Fibroblast of the aortic adventitia (primary cell): Measurements from ENCODE around the gene EIF4EBP2. TPM values are rescaled to one million over a fixed set of nuclear protein-coding genes. Genes with fewer than 3 reads are reported as not detected.

Experiments used
- DNase-seq: peaks from one replicate; pipeline ENCODE4 v3.0.0-alpha.2; 2010; ENCODE audit warnings: low read depth
- H3K4me3 ChIP-seq: 2 replicates; pipeline ENCODE4 v1.5.1; 2011; ENCODE audit warnings: low read depth, mild to moderate bottlenecking, control low read depth, low read length, moderate library complexity
- total RNA-seq: library from RNA; depleted of rRNA; stranded (reverse); fragments of >200 nt; gene quantifications from 2 replicates; pipeline ENCODE4 v1.2.3, GENCODE V29; 2012; ENCODE audit warnings: low replicate concordance
- TF ChIP-seq, protein P1 (sequence below): IDR thresholded peaks from 2 replicates; pipeline ENCODE4 v1.5.1; 2011; ENCODE audit warnings: mild to moderate bottlenecking, low read length, control low read depth, inconsistent platforms; ENCODE audit not compliant: insufficient read depth

EIF4EBP2 gene
- total RNA-seq, 1 donor: 54.2 TPM

DNA sequence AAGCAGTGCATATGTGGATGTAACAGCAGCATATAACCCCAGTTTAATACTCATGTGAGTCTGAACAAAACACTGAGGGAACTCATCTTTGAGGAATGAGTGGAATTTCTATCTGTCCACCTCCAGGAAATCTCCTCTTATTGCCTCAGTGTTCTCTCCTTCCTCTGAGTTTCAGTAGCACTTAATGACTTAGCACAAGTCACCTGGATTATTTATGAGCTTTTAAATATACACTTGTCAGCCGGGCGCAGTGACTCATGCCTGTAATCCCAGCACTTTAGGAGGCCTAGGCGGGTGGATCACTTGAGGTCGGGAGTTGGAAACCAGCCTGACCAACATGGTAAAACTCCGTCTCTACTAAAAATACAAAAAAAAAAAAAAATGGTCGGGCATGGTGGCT is 25.8 kb upstream of the EIF4EBP2 start:
- TF ChIP-seq, protein P1, sequence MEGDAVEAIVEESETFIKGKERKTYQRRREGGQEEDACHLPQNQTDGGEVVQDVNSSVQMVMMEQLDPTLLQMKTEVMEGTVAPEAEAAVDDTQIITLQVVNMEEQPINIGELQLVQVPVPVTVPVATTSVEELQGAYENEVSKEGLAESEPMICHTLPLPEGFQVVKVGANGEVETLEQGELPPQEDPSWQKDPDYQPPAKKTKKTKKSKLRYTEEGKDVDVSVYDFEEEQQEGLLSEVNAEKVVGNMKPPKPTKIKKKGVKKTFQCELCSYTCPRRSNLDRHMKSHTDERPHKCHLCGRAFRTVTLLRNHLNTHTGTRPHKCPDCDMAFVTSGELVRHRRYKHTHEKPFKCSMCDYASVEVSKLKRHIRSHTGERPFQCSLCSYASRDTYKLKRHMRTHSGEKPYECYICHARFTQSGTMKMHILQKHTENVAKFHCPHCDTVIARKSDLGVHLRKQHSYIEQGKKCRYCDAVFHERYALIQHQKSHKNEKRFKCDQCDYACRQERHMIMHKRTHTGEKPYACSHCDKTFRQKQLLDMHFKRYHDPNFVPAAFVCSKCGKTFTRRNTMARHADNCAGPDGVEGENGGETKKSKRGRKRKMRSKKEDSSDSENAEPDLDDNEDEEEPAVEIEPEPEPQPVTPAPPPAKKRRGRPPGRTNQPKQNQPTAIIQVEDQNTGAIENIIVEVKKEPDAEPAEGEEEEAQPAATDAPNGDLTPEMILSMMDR: no peak
- no peak overlapping the region for H3K4me3 ChIP-seq
- peak; percentile 78 for DNase-seq

DNA sequence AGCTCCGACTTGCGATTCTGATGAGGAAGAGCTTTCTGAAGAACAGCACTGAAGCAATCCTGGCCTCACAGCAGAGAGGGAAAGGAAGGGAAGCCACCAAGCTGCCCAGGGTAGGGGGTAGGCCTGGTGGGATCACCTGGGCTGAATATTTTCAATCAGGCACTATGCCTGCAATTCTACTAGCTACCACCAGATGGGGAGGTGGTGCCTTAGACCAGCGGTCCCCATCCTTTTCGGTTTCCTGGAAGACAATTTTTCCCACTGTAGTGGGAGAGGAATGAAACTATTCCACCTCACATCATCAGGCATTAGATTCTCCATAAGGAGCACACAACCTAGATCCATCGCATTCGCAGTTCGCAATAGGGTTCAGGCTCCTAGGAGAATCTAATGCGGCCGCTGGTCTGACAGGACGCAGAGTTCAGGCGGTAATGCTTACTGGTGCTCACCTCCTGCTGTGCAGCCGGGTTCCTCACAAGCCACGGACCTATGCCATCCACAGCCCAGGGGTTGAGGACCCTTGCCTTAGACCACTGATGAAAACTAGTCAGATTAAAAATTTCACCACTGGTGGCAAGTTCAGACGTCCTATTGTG is 24.3 kb upstream of the EIF4EBP2 start:
- no peak overlapping the region for H3K4me3 ChIP-seq
- TF ChIP-seq, protein P1: peak; percentile 63
- no peak for DNase-seq

- TF ChIP-seq, protein P1: no peak
- no peak overlapping the region for H3K4me3 ChIP-seq
- DNase-seq: no peak
Measured at GRCh38 chr10:70380350-70381135, 23.4 kb upstream of the EIF4EBP2 start.

DNA sequence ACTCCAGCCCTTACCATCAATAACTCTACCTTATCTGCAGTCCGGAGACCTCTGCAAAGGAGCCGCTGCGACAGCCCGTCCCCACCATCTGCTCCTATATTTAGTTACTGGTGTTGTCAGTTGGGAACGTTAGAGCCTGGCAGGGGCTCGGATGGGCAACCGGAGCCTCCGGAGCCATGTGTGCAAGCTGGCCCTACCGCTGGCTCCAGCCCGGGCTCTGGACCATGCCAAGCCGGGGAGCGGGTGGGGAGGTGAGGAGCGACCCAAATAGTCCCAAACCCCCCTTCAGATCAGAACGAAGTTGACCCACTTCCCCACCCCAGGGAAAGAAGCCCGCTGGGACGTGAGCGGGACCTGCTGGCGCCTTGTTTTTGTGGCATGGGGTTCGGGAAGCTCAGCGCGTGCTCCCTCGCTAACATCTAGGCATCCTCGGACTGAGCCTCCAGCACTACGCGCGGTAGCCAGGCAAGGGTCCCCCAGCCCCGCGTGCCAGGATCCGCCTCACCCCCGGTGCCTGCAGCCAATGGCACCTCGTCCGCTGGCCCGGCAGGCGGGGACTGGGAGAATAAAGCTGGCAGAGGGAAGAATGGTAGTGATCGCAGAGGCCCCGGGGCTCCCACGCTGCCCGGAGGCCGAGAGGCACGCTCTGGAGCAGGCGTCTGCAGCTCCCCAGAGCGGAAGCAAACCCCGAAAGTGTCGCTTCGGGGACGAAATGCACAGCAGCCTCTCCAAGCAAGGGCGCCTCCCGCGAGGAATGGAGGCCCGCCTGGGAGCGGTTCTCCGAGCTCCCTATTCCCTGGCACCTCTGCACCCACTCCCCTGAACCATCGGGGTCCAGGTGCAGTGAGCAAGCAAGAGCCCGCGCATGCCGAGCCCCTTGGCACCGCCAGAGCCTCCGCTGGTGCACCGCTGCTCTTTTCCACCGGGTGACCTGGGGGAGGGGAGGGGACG is 22.2 kb upstream of the EIF4EBP2 start:
- TF ChIP-seq, protein P1: no peak
- DNase-seq: peak; percentile 19
- H3K4me3 ChIP-seq: peak overlapping the region; percentile 91

- TF ChIP-seq, protein P1: no peak
- no peak overlapping the region for H3K4me3 ChIP-seq
- no peak for DNase-seq
Measured at GRCh38 chr10:70391654-70392053, 12.3 kb upstream of the EIF4EBP2 start.

DNA sequence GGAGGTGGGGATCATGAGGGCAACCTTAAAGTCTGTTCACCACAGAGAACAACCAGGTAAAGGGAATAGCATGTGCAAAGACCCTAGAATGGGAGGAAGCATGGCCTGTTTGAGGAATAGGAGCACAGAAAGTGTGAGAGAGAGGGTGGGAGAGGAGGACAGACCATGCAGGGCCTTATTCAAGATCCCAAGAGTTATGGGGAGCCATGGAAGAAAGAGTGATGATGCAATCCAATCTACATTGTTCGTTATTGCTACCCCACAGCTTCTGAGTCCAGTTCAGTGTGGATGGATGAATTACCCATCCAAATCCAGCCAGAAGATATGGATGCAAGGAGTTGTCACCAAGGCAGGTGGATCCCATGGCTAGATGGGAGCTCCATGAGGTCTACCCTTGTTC is 7.8 kb upstream of the EIF4EBP2 start:
- H3K4me3 ChIP-seq: no peak overlapping the region
- no peak for DNase-seq
- TF ChIP-seq, protein P1: no peak
